Body of pancreas (tissue), 4 donors: ENCODE results near the gene PANX2. TPM values are rescaled to one million over a fixed set of nuclear protein-coding genes. Genes with fewer than 3 reads are reported as not detected.

ENCODE experiments used
- ATAC-seq: fragments of 150-250 bp; one replicate; pipeline ENCODE4 v1.9.1; 2016
- DNase-seq, 4 donors: peaks; one replicate each; pipeline ENCODE4 v3.0.0-alpha.2; 2019
- H3K27ac ChIP-seq, 4 donors: fragments of 200-600 bp; sonication (generic); 1 replicate in 3 of 4; 2 replicates in 1 of 4; pipeline versions ENCODE4 v1.5.1 to v1.6.1; 2016 to 2019; ENCODE audit warnings: mild to moderate bottlenecking in 1 of 4, mixed read lengths in 1 of 4, moderate library complexity in 1 of 4
- H3K27me3 ChIP-seq, 2 donors: fragments of 200-600 bp; sonication (generic); one replicate each; pipeline ENCODE4 v1.6.0; 2016; ENCODE audit warnings: mild to moderate bottlenecking in 1 of 2
- H3K36me3 ChIP-seq, 2 donors: fragments of 200-600 bp; sonication (generic); replicated peaks in 1 of 2; 2 replicates each; pipeline ENCODE4 v1.5.1; 2016; ENCODE audit warnings: low read depth in 2 of 2; ENCODE audit not compliant: insufficient read depth in 1 of 2
- H3K4me1 ChIP-seq: fragments of 200-600 bp; sonication (generic); one replicate; pipeline ENCODE4 v1.6.0; 2016
- H3K4me3 ChIP-seq, 2 donors: fragments of 200-600 bp; sonication (generic); 1 replicate in 1 of 2; 2 replicates in 1 of 2; pipeline ENCODE4 v1.5.1; 2016 to 2019
- H3K9me3 ChIP-seq, 3 donors: fragments of 200-600 bp; sonication (generic); 1 replicate in 2 of 3; 2 replicates in 1 of 3; pipeline ENCODE4 v1.5.1; 2016
- CTCF ChIP-seq, 7 experiments: fragments of 450-650 bp in 4 of 7; fragments of 200-600 bp in 3 of 7; sonication (generic) in 3 of 7; IDR thresholded peaks; one replicate each; pipeline ENCODE4 v1.5.1; 2016 to 2019; ENCODE audit warnings: antibody characterized with exemption in 7 of 7
- POLR2A ChIP-seq, 3 donors: fragments of 450-650 bp; IDR thresholded peaks; one replicate each; pipeline ENCODE4 v1.6.1; 2016; ENCODE audit warnings: antibody characterized with exemption in 3 of 3, mild to moderate bottlenecking in 2 of 3
- WGBS, 2 donors: methylation state at CpG; one replicate each; pipeline ENCODE4 v1.1.5; 2017; 5-methylcytosine and 5-hydroxymethylcytosine counted together
- intact Hi-C: fragments of 100-400 bp; cut with DNase I; formaldehyde crosslinking; loops from one replicate; pipeline ENCODE4 v1.15.1; 2023
- total RNA-seq, 2 donors: library from RNA; depleted of rRNA; stranded (reverse); fragments of >200 nt; gene quantifications; one replicate each; pipeline ENCODE4 v1.1.0, GENCODE V29; 2016

PANX2 gene
- total RNA-seq, 2 donors from 2014 or later, result 0.33 to 3.1 TPM

DNA sequence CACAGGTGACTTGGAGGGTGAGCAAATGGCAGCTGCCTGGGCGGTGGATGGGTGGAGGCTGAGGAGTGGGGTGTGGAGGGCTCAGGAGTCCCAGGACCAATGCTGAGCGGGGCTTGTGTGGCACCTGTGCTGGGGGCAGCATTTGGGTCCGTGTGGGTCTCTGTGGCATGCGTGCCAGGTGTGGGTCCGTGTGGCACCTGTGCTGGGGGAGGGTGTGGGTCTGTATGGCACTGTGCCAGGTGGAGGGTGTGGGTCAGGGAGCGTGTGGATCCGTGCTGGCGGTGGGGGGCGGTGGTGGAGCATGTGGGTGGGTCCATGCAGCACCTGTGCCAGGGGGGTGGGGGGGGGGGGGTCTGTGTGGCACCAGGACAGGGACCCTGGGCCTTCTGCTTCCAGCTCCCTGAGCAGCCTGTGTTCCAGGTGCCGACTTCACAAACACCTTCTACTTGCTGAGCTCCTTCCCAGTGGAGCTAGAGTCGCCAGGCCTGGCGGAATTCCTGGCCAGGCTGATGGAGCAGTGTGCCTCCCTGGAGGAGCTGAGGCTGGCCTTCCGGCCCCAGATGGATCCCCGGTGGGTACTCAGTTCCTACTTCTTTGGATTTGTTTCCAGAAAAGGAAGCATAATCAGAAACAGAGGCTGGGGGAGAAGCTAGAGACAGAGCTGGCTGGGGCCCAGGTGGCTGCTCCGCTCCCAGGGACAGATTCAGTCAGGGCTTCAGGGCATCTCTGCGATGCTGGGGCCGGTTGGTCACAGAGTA, 44.9 kb downstream of the PANX2 start:
- intact Hi-C loops, result no loop called here
- ATAC-seq (no peak), DNase-seq (peak in 1 of 4 donors; percentile 29)
- Histone ChIP-seq H3K4me3 (no peak overlapping the region), H3K9me3 (no peaks in the 10 kb centered on the region), H3K27ac (no peak overlapping the region), H3K4me1 (peaks cover 17% of the 10 kb centered on the region), H3K36me3 (peaks cover 7 to 39% of the 10 kb centered on the region in 2 donors), H3K27me3 (no peaks in the 10 kb centered on the region)
- 73 to 82% methylated on average over 10 to 17 of the region's 17 CpGs for WGBS, 2 donors
- no peak for TF ChIP-seq CTCF (IDR thresholded peaks at IDR 0.05)
- no peak for TF ChIP-seq POLR2A (IDR thresholded peaks at IDR 0.05)

DNA sequence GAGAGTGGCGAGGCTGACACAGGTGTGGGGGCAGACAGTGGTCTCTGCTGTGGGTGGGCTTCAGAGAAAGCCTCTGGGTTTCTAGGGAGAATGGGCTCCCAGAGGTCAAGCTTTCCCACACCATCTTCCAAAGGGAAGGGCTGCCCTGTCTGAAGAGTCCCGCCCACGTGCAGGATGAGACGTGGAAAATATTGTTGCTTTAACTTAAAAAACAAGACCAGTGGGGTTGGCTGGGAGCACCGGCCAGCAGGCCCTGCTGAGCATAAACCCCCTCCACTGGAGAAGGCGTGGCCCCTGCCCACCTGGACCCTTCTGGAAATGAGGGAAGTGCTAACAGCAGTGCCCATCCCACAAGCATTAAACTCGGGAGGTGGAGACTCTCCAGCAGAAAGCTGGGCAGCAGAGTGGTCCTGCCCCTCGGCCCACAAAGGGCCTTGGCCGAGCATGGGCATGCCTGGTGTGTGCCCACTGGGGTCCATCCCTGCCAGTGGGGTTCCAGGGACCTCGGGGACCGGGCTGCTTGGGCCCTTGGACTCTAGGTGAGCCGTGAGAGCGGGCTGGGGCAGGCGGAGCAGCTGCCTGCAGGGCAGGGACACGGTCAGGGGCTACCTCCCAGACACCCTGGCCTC, 45.6 kb downstream of the PANX2 start:
- no peak for TF ChIP-seq POLR2A (IDR thresholded peaks at IDR 0.05)
- no peak for TF ChIP-seq CTCF (IDR thresholded peaks at IDR 0.05)
- H3K36me3 ChIP-seq, result peaks cover 7 to 38% of the 10 kb centered on the region in 2 donors
- no peak overlapping the region for H3K27ac ChIP-seq
- no peak for DNase-seq
- no peak for ATAC-seq
- H3K9me3 ChIP-seq, result no peaks in the 10 kb centered on the region
- 76 to 81% methylated on average over 5 to 15 of the region's 15 CpGs for WGBS, 2 donors
- no peak overlapping the region for H3K4me3 ChIP-seq
- H3K27me3 ChIP-seq, result no peaks in the 10 kb centered on the region
- H3K4me1 ChIP-seq, result peaks cover 17% of the 10 kb centered on the region
- intact Hi-C loops, result no loop called here

GRCh38 chr22:50216684-50217520, 46.4 kb downstream of the PANX2 start:
- H3K27me3 ChIP-seq, result no peaks in the 10 kb centered on the region
- H3K27ac ChIP-seq, result no peak overlapping the region
- peaks cover 17% of the 10 kb centered on the region for H3K4me1 ChIP-seq
- H3K4me3 ChIP-seq, result no peak overlapping the region
- DNase-seq (peak in 1 of 4 donors; percentile 15), ATAC-seq (no peak)
- intact Hi-C loops, result no loop called here
- H3K36me3 ChIP-seq, result peaks cover 14 to 42% of the 10 kb centered on the region in 2 donors
- 92 to 95% methylated on average over 37 to 57 of the region's 57 CpGs for WGBS, 2 donors
- no peak for TF ChIP-seq CTCF (IDR thresholded peaks at IDR 0.05)
- no peak for TF ChIP-seq POLR2A (IDR thresholded peaks at IDR 0.05)
- no peaks in the 10 kb centered on the region for H3K9me3 ChIP-seq

DNA sequence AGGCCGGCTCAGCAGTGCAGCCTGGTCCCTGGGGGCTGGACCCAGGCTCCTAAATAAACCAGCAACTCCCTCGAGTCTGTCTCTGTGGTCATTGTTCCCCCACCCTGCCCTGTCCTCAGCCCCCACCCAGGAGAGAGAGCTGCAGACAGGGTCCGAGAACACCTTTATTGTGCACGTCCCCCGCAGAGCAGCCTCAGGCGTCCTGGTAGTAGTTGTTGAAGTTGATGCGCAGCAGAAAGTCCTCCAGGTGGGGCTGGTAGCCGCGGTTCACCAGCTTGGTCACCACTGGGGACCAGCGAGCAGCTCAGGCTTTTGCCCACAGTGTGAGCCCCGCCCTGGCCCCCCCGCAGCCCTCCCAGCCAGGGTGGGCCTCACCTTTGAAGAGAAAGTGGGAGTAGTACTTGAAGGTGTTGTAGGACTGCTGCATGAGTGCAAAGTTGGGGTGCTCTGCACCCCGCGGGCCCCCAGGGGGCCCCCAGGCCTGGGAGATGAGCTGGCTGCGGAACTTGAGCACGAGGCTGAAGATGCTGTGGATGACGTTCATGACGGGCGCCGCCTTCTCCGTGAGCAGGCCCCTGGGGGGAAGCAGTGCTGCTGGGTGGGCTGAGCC, 47.1 kb downstream of the PANX2 start:
- peaks cover 17 to 47% of the 10 kb centered on the region in 2 donors for H3K36me3 ChIP-seq
- ATAC-seq (no peak), DNase-seq (no peak)
- H3K4me1 ChIP-seq, result peaks cover 17% of the 10 kb centered on the region
- no peak overlapping the region for H3K27ac ChIP-seq
- no peaks in the 10 kb centered on the region for H3K27me3 ChIP-seq
- 81 to 85% methylated on average over 9 to 16 of the region's 21 CpGs for WGBS, 2 donors
- no peak for TF ChIP-seq CTCF (IDR thresholded peaks at IDR 0.05)
- no peak for TF ChIP-seq POLR2A (IDR thresholded peaks at IDR 0.05)
- no peak overlapping the region for H3K4me3 ChIP-seq
- no peaks in the 10 kb centered on the region for H3K9me3 ChIP-seq
- intact Hi-C loops, result no loop called here
